ENCODE results near the gene VWDE.

- TF ChIP-seq POLR2A (IDR thresholded peaks at IDR 0.05; ENCODE audit: extremely low read depth, insufficient read length) (no peak), CTCF (IDR thresholded peaks at IDR 0.05; ENCODE audit: low read depth, low read length) (no peak), MAX (IDR thresholded peaks at IDR 0.05; ENCODE audit: low read depth, low read length) (no peak), MYC (IDR thresholded peaks at IDR 0.05; ENCODE audit: low read depth, low read length) (no peak)
Observed at GRCh38 chr7:12327922-12328321, 75.7 kb downstream of the VWDE start.

Data from NB4 (cell line).